ENCODE results near the gene TMEM63A.
"Not testable (repeated sequence)": the region's sequence is repeated elsewhere in the genome, so short reads cannot be mapped to it uniquely, and the experiment has no call there.

TMEM63A gene
- 205 to 279 reads per million in 2 donors for total RNA-seq

GRCh38 chr1:225881959-225882693 is at the start of gene TMEM63A:
TMEM63A (minus strand) TSS chr1:225882380; CDS start chr1:225877580, 4,800 bp downstream.
- peak; percentile 91 for DNase-seq

- no peak for DNase-seq
Measured at GRCh38 chr1:225931270-225932136, 49.3 kb upstream of the TMEM63A start.

DNA sequence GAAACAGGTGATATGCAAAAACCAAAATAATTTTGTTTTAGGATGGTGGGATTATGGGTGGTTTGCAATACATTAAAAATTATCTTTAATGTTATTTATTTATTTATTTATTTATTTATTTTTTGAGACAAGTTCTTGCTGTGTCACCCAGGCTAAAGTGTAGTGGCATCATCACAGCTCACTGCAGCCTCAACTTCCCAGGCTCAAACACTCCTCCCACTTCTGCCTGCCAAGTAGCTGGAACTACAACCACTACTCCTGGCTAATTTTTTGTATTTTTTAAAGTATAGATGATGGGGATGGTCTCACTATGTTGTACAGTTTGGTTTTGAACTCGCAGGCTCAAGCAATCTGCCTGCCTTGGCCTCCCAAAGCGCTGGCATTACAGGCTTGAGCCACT is 48.4 kb upstream of the TMEM63A start:
- DNase-seq, result no peak

DNA sequence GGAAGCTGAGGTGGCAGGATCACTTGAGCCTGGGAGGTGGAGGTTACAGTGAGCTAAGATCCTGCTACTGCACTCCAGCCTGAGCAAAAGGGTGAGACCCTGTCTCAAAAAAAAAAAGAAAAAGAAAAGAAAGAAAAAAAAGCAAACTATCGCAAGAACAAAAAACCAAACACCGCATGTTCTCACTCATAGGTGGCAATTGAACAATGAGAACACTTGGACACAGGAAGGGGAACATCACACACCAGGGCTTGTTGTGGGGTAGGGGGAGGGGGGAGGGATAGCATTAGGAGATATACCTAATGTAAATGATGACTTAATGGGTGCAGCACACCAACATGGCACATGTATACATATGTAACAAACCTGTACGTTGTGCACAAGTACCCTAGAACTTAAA is 47.3 kb upstream of the TMEM63A start:
- DNase-seq, result not testable (repeated sequence)

GRCh38 chr1:225928186-225929175 is 46.3 kb upstream of the TMEM63A start:
- DNase-seq, result no peak

DNA sequence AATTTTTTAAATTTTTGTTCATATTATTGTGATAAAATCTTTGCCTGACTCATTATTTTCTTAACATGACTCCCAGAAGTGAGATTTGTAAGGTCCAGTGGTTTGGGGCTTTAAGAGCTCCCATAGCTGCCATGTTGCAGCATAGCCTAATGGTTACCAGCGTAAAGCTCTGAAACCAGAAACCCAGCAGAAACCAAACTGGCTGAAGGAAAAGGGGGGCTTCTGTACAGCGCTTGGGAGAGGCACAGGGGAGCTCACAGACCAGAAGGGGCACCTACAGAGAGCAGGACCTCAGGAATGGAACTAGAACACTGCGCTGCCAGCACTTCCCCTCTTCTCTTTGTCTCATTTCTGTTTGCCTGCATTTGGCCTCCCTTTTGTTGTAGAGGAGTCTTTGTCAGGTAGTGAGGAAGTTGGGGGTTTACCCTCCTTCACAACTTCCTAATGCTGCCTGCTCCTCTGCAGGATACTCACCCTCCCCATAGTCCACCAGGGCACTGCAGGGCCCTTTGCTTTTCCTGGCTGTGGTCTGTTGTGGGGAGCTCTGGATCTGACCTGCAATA is 44.5 kb upstream of the TMEM63A start:
- no peak for DNase-seq

DNA sequence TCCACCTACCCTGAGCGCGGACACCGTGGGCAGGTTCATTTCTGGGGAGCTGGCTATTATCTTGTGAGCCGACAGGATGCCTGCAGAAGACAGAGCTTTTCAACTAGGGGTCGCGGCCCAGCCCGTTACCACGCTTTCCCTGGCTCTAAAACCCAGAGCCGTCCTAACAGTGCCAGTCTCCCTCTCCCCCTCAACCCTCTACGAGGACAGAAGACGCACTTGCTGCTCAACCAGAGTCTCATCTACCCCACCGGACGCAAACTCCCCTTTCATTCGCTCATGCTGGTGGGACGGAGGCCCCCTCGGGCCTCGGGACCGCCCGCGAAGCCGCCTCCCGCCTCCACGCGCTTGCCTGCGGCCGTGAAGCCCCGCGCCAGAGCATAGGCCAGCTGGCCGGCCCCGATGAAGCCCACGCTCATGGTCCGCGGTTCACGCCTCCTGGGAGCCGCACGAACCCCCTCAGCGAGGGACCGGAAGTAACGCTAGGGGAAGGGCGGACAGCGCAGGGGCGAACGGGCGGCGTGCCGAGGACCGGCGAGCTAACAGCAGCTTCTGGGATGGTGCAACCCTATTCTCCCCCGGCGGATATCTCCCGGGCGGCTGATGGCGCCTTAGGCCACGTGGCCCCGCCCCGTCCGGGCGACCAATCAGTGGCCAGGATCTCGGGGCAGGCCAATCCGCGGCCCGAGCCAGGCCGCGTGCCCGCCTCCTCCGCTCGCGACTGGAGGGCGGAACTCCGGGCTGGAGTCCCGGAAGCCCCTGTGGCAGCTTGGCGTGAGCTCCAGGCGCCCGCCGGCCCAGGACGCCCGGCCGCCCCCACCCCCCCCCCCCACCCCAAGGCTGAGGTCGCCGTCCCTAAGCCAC is 41.7 kb upstream of the TMEM63A start, which contains the start of gene PYCR2:
Gene PYCR2, minus strand, starts transcription at position 559 of the 864 bp plus-strand sequence. Its CDS starts 140 bp downstream, at position 419.
- peak; percentile 90 for DNase-seq

DNA sequence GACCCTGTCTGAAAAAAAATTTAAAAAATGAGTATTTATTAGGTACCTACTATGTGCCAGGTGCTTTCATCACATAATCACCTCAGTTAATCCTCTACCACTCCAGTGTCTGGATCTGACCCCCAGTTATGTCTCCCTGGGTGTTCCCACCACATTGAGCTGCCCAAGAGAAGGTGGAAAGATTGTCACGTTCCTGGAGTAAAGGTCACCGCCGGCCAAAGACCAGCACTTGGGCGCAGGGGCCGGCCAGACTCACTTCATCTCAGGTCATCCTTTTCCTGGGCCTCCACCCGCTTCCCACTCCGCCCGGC is 41.2 kb upstream of the TMEM63A start:
- no peak for DNase-seq

DNA sequence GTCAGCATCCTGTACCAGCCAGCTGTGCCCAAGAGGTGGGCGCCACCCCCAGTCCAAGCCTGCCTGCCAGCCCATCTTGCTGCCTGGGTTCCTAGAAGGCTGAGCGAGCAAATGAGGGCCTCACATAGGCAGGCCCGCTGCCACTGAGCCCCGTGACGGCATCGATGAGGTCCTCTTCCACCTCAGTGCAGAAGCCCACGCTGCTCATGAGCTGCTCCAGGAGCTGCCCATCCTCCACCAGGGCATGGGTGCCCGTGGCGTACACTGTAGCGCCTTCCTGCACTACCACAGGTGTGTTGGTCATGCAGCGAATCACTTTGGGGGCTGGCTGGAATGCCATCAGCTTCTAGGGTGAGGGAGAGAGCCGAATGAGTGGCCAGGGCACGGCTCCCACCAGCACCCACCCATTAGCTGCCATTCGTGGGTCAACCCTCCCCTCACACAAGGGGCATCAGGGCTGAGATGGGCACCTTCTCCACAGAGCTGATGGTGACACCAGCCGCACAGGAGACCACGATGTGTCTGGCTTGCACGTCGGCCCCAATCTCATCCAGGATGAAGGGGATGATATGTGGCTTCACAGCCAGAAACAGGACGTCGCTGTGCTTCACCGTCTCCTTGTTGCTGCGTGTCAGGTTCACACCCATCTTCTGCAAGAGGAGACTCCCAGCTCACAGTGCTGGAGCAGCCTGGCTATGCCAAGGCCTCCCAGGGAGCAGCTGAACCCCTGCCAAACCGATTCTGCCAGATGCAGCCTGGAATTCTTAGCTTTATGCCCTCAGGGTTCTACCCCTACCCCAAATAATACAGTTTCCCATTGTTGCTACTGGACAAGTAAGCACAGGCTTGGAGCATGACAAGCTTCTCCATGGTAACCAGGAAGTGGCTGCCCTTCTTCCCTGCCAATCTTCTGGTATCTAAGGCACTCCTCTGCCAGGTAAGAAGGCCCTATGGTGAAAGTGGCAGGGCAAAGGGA is 39.8 kb upstream of the TMEM63A start:
- no peak for DNase-seq

- DNase-seq, result no peak
Measured at GRCh38 chr1:225919906-225920305, 37.7 kb upstream of the TMEM63A start.

- no peak for DNase-seq
Measured at GRCh38 chr1:225918280-225918679, 36.1 kb upstream of the TMEM63A start.

- DNase-seq, result no peak
Measured at GRCh38 chr1:225917536-225917935, 35.4 kb upstream of the TMEM63A start.

GRCh38 chr1:225917101-225917500 is 34.9 kb upstream of the TMEM63A start:
- no peak for DNase-seq

- no peak for DNase-seq
Measured at GRCh38 chr1:225915538-225915991, 33.4 kb upstream of the TMEM63A start.

DNA sequence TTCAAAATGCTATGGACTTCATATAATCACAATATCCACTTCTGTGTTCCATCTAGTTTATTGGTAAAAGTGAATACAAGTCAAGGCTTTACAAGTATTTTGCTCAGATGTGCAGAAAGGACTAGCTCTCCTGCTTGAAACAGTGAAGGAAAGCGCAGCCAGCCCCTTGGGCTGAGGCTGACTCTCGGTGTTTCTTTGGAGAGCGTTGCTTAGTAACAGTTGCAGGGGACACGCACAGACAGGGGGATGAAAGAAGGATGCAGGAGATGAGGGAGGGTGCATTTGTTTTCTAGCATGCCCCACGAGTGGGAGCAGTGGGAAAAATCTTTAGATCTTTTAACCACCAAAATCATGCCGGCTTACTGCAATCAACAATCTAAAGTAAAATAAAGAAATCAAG is 32.8 kb upstream of the TMEM63A start:
- DNase-seq, result no peak

DNA sequence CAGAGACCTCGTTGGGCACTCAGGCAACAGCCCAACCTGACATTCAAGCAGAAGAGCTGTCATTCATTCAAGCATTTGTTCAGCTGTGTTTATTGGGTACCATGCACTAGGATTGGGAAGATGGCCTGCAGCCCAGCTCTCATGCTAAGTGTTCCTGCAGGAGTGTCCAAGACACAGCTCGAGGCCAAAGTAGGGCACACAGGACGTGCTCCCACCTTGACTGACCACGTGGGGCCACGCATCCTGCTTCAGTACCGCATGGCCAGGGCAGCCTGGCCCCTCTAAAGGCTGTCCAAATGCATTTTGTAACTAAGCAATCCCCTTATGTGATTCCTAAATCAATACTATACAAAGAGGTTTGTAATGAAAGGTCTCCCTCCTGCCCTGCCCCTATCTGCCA is 32.2 kb upstream of the TMEM63A start:
- DNase-seq, result no peak

- peak; percentile 71 for DNase-seq
Measured at GRCh38 chr1:225911191-225912130, 29.3 kb upstream of the TMEM63A start.

- no peak for DNase-seq
Measured at GRCh38 chr1:225909477-225909876, 27.3 kb upstream of the TMEM63A start.

- no peak for DNase-seq
Measured at GRCh38 chr1:225908773-225909172, 26.6 kb upstream of the TMEM63A start.

All from T-helper 9 cell (primary cell).